Sigmoid colon (tissue), 7 donors: ENCODE measurements around the gene STKLD1. TPM values are rescaled to one million over a fixed set of nuclear protein-coding genes. Genes with fewer than 3 reads are reported as not detected.
"Not testable (repeated sequence)": the region's sequence is repeated elsewhere in the genome, so short reads cannot be mapped to it uniquely, and the experiment has no call there.

Experiments
- DNase-seq: peaks from one replicate; pipeline ENCODE4 v3.0.0-alpha.2; 2019
- H3K27ac ChIP-seq, 4 donors: fragments of 200-600 bp; sonication (generic); one replicate each; pipeline ENCODE4 v1.5.1; 2016 to 2019; ENCODE audit warnings: mild to moderate bottlenecking in 1 of 4
- H3K27me3 ChIP-seq, 3 donors: fragments of 200-600 bp; sonication (generic); one replicate each; pipeline ENCODE4 v1.5.1; 2019; ENCODE audit warnings: mild to moderate bottlenecking in 1 of 3
- H3K36me3 ChIP-seq, 4 donors: fragments of 200-600 bp; sonication (generic); one replicate each; pipeline ENCODE4 v1.5.1; 2016 to 2019
- H3K4me1 ChIP-seq, 4 donors: fragments of 200-600 bp; sonication (generic); one replicate each; pipeline ENCODE4 v1.5.1; 2017 to 2019
- H3K4me3 ChIP-seq, 4 donors: fragments of 200-600 bp; sonication (generic); one replicate each; pipeline ENCODE4 v1.5.1; 2017 to 2019; ENCODE audit warnings: mild to moderate bottlenecking in 2 of 4, moderate library complexity in 1 of 4
- H3K9me3 ChIP-seq, 4 donors: fragments of 200-600 bp in 3 of 4; sonication (generic) in 3 of 4; one replicate each; pipeline versions ENCODE4 v1.5.1 to v1.6.1; 2013 to 2019
- CTCF ChIP-seq, 4 experiments: fragments of 450-650 bp in 3 of 4; fragments of 200-600 bp in 1 of 4; IDR thresholded peaks; one replicate each; pipeline ENCODE4 v1.5.1; 2016 to 2019; ENCODE audit warnings: antibody characterized with exemption in 4 of 4, mild to moderate bottlenecking in 3 of 4, moderate library complexity in 2 of 4
- EP300 ChIP-seq, 4 donors: sonication (generic); formaldehyde crosslinking; IDR thresholded peaks; one replicate each; pipeline ENCODE4 v1.6.1; 2017; ENCODE audit warnings: antibody characterized with exemption in 4 of 4
- POLR2A ChIP-seq, 2 donors: fragments of 450-650 bp; IDR thresholded peaks; one replicate each; pipeline ENCODE4 v1.6.1; 2016; ENCODE audit warnings: antibody characterized with exemption in 2 of 2, mild to moderate bottlenecking in 2 of 2, moderate library complexity in 2 of 2
- POLR2AphosphoS5 ChIP-seq, 4 donors: sonication (generic); formaldehyde crosslinking; IDR thresholded peaks; one replicate each; pipeline ENCODE4 v1.6.1; 2017; ENCODE audit warnings: antibody characterized with exemption in 4 of 4
- WGBS, 2 donors: extraction: QIAGEN DNeasy Blood & Tissue Kit; methylation state at CpG; one replicate each; pipeline ENCODE4 v1.1.7; 2013; 5-methylcytosine and 5-hydroxymethylcytosine counted together
- intact Hi-C: fragments of 100-400 bp; cut with DNase I; formaldehyde crosslinking; loops from one replicate; pipeline ENCODE4 v1.15.1; 2023
- polyA plus RNA-seq, 3 donors: library from polyadenylated mRNA; stranded (reverse); fragments of 200-250 nt; gene quantifications; one replicate each; pipeline ENCODE4 v1.2.3, GENCODE V29; 2013
- total RNA-seq, 4 donors: library from RNA; depleted of rRNA; stranded (reverse); fragments of >200 nt; gene quantifications; one replicate each; pipeline ENCODE4 v1.1.0, GENCODE V29; 2016
- donor health status: healthy with polysubstance abuse.
- donor health status: Bipolar disorder and iron deficiency.
- donor health status: healthy.

Gene STKLD1
- total and polyA plus RNA-seq, 7 donors = 0.49 to 8.3 (median 1.5) TPM; not detected in 1

GRCh38 chr9:133333566-133333965 is 42.6 kb upstream of the STKLD1 start:
- Histone ChIP-seq H3K27ac (no peak overlapping the region), H3K4me3 (no peak overlapping the region), H3K4me1 (peaks cover 0 to 28% (median 25%) of the 10 kb centered on the region in 4 donors), H3K36me3 (peaks cover 34 to 57% (median 37%) of the 10 kb centered on the region in 4 donors), H3K27me3 (no peaks in the 10 kb centered on the region), H3K9me3 (no peaks in the 10 kb centered on the region)
- TF ChIP-seq CTCF (IDR thresholded peaks at IDR 0.05) = no peak
- TF ChIP-seq EP300 (IDR thresholded peaks at IDR 0.05) = no peak
- no peak for TF ChIP-seq POLR2AphosphoS5 (IDR thresholded peaks at IDR 0.05)
- no peak for TF ChIP-seq POLR2A (IDR thresholded peaks at IDR 0.05)
- DNase-seq = peak; percentile 60
- 70 to 88% methylated on average over 10 of the region's 10 CpGs for WGBS, 2 donors
- intact Hi-C loops = loop anchor here (10.0 kb wide), 1 partner anchor 309 kb away; no protein-coding TSS in a partner anchor

- intact Hi-C loops = loop anchor here (10.0 kb wide), 1 partner anchor 309 kb away; no protein-coding TSS in a partner anchor
- peaks cover 34 to 63% (median 37%) of the 10 kb centered on the region in 4 donors for H3K36me3 ChIP-seq
- no peaks in the 10 kb centered on the region for H3K27me3 ChIP-seq
- TF ChIP-seq POLR2AphosphoS5 (IDR thresholded peaks at IDR 0.05) (no peak), EP300 (IDR thresholded peaks at IDR 0.05) (no peak), CTCF (IDR thresholded peaks at IDR 0.05) (peak in 1 of 4 experiments; percentile 10), POLR2A (IDR thresholded peaks at IDR 0.05) (no peak)
- H3K27ac ChIP-seq = no peak overlapping the region
- H3K9me3 ChIP-seq = no peaks in the 10 kb centered on the region
- no peak overlapping the region for H3K4me3 ChIP-seq
- DNase-seq = peak; percentile 53
- peaks cover 0 to 28% (median 25%) of the 10 kb centered on the region in 4 donors for H3K4me1 ChIP-seq
- 22 to 74% methylated on average over 6 of the region's 6 CpGs for WGBS, 2 donors
Observed at GRCh38 chr9:133334161-133334560, 42.0 kb upstream of the STKLD1 start.

- Histone ChIP-seq H3K36me3 (peaks cover 34 to 68% (median 39%) of the 10 kb centered on the region in 4 donors), H3K4me1 (peaks cover 0 to 28% (median 25%) of the 10 kb centered on the region in 4 donors), H3K4me3 (peak overlapping the region; percentile 84 to 94 (median 88))
- not testable (repeated sequence) for H3K27ac ChIP-seq, H3K27me3 ChIP-seq, H3K9me3 ChIP-seq
- WGBS, 2 donors = 26 to 69% methylated on average over 11 of the region's 11 CpGs
- DNase-seq = peak; percentile 48
- intact Hi-C loops = loop anchor here (10.0 kb wide), 1 partner anchor 310 kb away; no protein-coding TSS in a partner anchor
Observed at GRCh38 chr9:133334888-133335287, 41.3 kb upstream of the STKLD1 start.

GRCh38 chr9:133335924-133336811 is 40.0 kb upstream of the STKLD1 start, which contains the start of gene SURF6:
TSS of gene SURF6 (minus strand) at chr9:133336188. CDS start at chr9:133336132, 56 bp downstream.
- Histone ChIP-seq H3K27ac (peak within 1 kb of the TSS; percentile 75 to 83 (median 80)), H3K4me1 (peaks cover 0 to 28% (median 25%) of the 10 kb centered on the region in 4 donors), H3K9me3 (no peaks in the 10 kb centered on the region), H3K36me3 (peaks cover 32 to 68% (median 42%) of the 10 kb centered on the region in 4 donors), H3K4me3 (peak within 1 kb of the TSS; percentile 84 to 94 (median 88)), H3K27me3 (no peaks in the 10 kb centered on the region)
- TF ChIP-seq POLR2AphosphoS5 (IDR thresholded peaks at IDR 0.05) (peak; percentile 58 to 87 (median 83)), CTCF (IDR thresholded peaks at IDR 0.05) (no peak)
- DNase-seq = peak; percentile 93
- intact Hi-C loops = loop anchor here (1.0 to 10.0 kb wide), 2 partner anchors 40 to 311 kb away; partner anchors contain the start of genes STKLD1 and SURF4
- WGBS, 2 donors = 7 to 9% methylated on average over 70 of the region's 70 CpGs

- Histone ChIP-seq H3K27ac (no peak overlapping the region), H3K4me3 (no peak overlapping the region), H3K27me3 (no peaks in the 10 kb centered on the region), H3K9me3 (no peaks in the 10 kb centered on the region), H3K36me3 (peaks cover 31 to 68% (median 41%) of the 10 kb centered on the region in 4 donors), H3K4me1 (peaks cover 0 to 19% (median 15%) of the 10 kb centered on the region in 4 donors)
- WGBS, 2 donors = 87 to 90% methylated on average over 5 of the region's 5 CpGs
- intact Hi-C loops = loop anchor here (10.0 kb wide), 1 partner anchor 315 kb away; no protein-coding TSS in a partner anchor
- TF ChIP-seq EP300 (IDR thresholded peaks at IDR 0.05) (no peak), POLR2A (IDR thresholded peaks at IDR 0.05) (no peak), POLR2AphosphoS5 (IDR thresholded peaks at IDR 0.05) (no peak), CTCF (IDR thresholded peaks at IDR 0.05) (no peak)
- no peak for DNase-seq
Observed at GRCh38 chr9:133339641-133340040, 36.5 kb upstream of the STKLD1 start.
